GM10248 (cell line): ENCODE measurements around the gene GIGYF2.
"Not testable (repeated sequence)": the region's sequence is repeated elsewhere in the genome, so short reads cannot be mapped to it uniquely, and the experiment has no call there.

Experiments
- CTCF ChIA-PET: fragments of 300-600 bp; sonication (Branson Sonifier 250); formaldehyde crosslinking; extraction: SDS; loops from one replicate; lab custom pipeline; 2021; ENCODE audit warnings: antibody characterized with exemption; lab: Yijun Ruan, JAX
- POLR2A ChIA-PET: fragments of 350-650 bp; sonication (Branson Sonifier 250); formaldehyde crosslinking; extraction: SDS; loops from one replicate; lab custom pipeline; 2020; ENCODE audit warnings: antibody characterized with exemption; lab: Yijun Ruan, JAX
- DNase-seq: peaks from one replicate; pipeline ENCODE4 v3.0.0; 2012; ENCODE audit errors: extremely low spot score
- TF ChIP-seq, protein P1 (sequence below): IDR thresholded peaks from 2 replicates; pipeline ENCODE4 v1.5.1; 2012; ENCODE audit warnings: mild to moderate bottlenecking, low read depth; ENCODE audit errors: extremely low read depth, missing control alignments, control extremely low read depth

The GIGYF2 gene

DNA sequence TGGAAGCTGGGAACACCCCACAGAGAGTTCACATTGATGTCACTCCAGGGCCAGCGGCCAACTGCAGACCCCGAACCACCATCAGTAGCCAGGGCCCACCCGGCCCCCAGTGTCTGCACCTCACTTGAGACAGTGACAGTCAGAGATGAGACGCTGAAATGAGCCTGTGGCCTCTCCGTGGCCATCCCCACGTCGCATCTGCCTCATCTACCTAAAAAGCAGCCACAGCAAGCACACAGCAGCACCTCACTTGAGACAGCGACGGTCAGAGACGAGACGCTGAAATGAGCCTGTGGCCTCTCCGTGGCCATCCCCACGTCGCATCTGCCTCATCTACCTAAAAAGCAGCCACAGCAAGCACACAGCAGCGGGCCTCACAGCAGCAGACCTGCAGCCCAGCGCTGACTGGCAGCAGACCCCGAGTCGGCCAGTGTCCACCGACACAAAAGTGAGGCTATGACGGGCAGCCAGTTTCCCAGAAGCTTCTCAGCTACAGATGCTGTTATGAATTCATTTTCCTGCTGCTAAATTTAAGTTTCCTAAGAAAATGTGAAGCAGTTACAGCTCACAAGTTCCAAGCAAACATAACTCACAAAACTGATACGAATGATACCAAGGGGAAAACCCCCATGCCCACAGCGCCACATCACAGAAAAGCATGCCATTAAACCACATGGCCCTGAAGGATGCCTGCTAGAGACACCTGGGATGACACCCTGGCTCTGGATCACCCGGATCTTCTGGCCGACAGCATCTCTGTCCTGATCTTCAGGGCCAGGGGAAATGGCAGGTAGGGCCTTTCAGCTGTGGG, 200.7 kb downstream of the GIGYF2 start:
- TF ChIP-seq, protein P1, sequence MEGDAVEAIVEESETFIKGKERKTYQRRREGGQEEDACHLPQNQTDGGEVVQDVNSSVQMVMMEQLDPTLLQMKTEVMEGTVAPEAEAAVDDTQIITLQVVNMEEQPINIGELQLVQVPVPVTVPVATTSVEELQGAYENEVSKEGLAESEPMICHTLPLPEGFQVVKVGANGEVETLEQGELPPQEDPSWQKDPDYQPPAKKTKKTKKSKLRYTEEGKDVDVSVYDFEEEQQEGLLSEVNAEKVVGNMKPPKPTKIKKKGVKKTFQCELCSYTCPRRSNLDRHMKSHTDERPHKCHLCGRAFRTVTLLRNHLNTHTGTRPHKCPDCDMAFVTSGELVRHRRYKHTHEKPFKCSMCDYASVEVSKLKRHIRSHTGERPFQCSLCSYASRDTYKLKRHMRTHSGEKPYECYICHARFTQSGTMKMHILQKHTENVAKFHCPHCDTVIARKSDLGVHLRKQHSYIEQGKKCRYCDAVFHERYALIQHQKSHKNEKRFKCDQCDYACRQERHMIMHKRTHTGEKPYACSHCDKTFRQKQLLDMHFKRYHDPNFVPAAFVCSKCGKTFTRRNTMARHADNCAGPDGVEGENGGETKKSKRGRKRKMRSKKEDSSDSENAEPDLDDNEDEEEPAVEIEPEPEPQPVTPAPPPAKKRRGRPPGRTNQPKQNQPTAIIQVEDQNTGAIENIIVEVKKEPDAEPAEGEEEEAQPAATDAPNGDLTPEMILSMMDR: no peak
- POLR2A ChIA-PET: no interaction called here
- DNase-seq: no peak
- CTCF ChIA-PET: no interaction called here

DNA sequence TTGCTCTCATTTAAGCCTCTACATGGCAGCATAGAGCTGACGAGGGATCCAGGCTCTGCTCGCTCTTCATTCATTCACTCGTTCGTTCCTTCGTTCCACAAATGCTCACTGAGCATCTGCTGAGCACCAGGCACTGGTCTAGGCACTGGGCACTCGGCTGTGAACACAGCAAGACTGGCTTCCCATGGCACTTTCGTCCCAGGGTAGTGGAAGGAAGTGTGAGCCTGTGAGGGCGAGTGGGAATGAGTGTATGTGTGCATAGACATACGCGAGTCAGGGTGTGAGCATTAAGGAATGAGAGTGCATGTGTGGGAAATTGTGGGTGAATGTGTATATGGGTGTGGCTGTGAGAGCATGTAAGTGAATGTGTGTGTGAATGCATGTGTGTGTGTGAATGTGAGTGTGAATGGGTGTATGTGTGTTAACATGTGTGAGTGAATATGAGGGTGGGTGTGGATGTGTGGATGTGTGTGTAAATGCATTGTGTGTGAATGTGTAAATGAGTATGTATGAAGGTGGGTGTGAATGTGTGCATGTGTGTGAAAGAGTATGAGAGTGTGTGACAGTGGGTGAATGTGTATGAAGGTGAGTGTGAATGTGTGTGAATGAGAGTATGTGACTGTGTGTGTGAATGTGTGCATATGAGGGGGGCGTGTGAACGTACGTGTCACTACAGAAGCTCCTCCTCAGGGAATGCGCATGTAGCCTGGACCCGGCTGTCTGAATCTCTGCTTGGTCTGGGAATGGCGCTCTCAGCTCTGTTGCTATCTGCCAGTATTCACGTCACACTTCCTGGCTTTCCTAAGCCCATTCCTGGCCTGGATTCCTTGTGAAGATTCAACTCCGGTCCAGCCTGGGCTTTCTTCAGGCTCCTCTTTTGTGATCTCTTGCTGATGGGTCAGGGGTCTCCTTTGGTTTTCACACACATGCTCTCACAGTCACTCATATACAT, 201.7 kb downstream of the GIGYF2 start:
- no peak for DNase-seq
- POLR2A ChIA-PET: no interaction called here
- TF ChIP-seq, protein P1: no peak
- CTCF ChIA-PET: no interaction called here

DNA sequence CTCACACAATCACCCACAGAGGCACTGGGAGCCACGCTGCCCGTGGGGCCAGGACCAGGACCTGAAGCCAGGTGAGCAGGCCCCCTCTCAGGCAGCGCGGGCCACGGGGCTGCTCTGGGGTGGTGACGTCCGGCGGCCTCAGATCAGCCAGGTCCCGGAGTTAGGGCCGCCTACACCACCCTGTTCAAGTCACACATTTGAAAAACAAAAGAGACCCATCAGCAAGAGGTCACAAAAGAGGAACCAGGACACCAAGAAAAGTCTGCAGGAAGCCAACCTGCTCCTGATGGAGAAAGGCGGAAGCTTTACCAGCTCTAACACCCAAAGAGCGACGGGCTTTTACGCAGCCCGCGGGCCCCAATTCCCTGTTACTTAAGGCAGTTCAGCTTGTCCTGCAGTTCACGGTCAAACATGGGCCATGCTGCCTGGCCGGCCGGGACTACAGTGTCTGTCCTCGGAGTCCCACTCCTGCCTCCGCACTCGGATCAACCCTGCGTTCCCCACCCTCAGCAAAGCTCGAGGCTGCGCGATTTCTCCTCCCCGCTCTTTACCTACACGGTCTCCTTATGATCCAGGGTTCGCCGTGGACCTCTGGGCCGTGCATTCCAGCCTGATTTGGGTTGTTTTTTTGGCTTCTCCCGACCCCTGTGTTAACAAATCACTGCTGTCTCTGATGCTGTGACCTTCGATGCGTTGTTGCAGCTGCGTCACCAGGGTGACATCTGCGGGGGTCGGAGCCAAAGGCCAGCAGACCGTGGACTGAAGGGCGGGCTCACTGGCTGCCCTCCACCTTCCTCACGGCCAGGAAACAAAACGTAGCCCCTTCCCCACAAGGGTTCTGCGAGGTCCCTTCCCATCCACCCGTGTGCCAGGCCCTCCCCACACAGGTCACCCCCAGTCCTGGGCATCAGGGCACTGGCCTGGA, 203.9 kb downstream of the GIGYF2 start:
- no peak for DNase-seq
- POLR2A ChIA-PET: no interaction called here
- TF ChIP-seq, protein P1: no peak
- CTCF ChIA-PET: no interaction called here

DNA sequence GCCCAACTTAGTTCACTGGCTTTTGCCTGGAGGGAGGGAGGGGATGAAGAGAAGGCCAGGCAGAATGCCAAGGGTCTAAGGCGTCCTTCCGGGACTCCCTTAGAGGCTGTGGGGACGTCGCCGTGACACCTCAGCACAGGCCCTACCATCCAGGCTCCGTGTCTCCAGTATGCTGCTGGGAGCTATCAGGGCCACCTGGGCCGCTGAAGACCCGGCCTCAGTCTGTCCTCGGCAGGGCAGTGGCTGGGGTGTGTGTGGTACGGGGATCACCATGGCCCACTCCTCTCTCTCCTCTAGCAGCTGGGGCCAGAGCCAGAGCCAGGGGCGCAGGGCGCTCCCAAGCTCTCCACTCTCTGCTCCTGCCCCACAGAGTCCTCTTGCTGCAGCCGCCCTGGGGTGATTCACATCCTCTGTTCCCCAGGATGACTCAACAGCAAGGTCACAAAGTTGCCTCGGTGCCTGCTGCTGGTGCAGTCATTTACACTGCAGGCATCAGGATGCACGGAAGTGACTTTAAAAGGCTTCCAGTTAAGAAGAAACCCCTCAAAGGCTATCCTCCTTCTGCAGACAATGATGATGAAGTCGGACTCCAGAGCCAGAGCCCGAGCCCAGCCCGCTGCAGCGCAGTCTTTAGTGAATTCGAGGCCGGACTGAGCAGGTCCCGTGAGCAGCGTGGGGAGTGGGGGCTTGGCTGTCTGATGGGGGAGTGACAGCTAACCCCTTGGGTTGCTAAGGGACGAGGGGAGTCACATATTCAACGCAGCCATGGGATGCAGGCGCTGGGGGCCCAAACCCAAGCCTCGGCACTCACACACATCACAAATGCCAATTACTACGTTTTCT, 204.8 kb downstream of the GIGYF2 start:
- CTCF ChIA-PET: interaction anchor here (1.0 kb wide), 1 partner anchor 152 kb away, joined by 3 read pairs; no protein-coding TSS in a partner anchor
- TF ChIP-seq, protein P1: no peak
- no peak for DNase-seq
- POLR2A ChIA-PET: no interaction called here

DNA sequence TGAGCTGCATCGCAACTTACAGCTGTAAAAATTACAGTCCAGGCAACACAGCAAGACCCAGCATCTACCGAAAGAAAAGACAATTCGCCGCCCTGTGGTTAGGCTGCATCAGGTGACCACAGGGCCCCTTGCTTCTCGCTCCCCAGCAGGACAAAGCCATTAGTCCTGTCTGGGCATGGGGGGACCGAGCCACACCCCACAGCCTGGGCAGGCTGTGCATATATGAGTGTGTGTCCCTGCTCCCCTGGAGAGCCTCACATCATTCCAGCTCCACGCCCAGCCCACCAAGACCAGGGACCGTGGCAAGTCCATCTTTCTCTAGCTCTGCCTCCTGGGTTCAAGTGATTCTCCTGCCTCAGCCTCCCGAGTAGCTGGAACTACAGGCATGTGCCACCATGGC, 206.9 kb downstream of the GIGYF2 start:
- no peak for DNase-seq
- CTCF ChIA-PET: interaction anchor here (1.9 kb wide), 1 partner anchor 13 kb away, joined by 4 read pairs; no protein-coding TSS in a partner anchor
- POLR2A ChIA-PET: no interaction called here
- TF ChIP-seq, protein P1: no peak

DNA sequence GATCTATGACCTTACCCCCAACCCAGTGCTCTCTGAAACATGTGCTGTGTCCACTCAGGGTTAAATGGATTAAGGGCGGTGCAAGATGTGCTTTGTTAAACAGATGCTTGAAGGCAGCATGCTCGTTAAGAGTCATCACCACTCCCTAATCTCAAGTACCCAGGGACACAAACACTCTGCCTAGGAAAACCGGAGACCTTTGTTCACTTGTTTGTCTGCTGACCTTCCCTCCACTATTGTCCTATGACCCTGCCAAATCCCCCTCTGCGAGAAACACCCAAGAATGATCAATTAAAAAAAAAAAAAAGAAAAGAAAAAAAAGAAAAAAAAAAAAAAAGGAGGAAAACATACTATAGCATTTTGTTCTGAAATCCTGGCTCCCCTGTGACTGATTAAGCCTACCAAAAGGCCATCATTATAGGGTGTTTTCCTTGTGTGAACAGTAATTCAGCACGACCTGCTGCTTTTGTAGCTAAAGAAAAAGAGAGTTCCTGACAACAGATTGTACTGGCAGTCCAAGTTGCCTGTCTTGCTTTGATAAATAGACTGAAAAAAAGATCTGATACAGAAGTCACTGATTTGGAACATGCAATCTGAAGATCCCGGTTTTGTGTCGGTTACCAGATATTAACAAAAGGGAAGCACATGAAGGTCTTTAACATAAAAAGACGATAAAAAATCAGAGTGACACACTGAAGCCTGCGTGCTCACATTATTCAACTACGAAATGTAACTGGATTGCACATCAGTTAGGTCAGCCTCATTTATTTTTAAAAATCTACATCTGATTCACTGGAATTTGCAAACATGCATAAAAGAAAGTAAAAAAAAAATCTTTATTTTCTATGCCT, 210.0 kb downstream of the GIGYF2 start:
- POLR2A ChIA-PET, DNase-seq, CTCF ChIA-PET: not testable (repeated sequence)

DNA sequence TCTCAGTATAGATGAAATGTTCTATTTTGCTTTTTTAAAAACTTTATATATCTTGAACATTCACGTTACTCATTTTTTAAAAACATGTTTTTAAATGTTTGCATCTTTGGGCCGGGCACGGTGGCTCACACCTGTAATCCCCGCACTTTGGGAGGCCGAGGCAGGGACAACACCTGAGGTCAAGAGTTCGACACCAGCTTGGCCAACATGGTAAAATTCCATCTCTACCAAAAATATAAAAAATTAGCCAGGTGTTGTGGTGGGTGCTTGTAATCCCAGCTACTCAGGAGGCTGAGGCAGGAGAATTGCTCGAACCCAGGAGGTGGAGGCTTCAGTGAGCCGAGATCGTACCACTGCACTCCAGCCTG, 210.6 kb downstream of the GIGYF2 start:
- CTCF ChIA-PET, DNase-seq, POLR2A ChIA-PET: not testable (repeated sequence)
